Tibial nerve (tissue), 4 donors: ENCODE measurements around the gene LIN9. TPM values are rescaled to one million over a fixed set of nuclear protein-coding genes. Genes with fewer than 3 reads are reported as not detected.

Source experiments
- DNase-seq, 2 donors: peaks; one replicate each; pipeline ENCODE4 v3.0.0-alpha.2; 2019; ENCODE audit warnings: low spot score in 2 of 2
- H3K27ac ChIP-seq, 4 donors: fragments of 200-600 bp; sonication (generic) in 3 of 4; one replicate each; pipeline ENCODE4 v1.5.1; 2017 to 2019; ENCODE audit warnings: mild to moderate bottlenecking in 1 of 4
- H3K27me3 ChIP-seq, 2 donors: fragments of 200-600 bp; sonication (generic) in 1 of 2; one replicate each; pipeline versions ENCODE4 v1.5.1 to v1.6.0; 2017 to 2019
- H3K36me3 ChIP-seq, 3 donors: fragments of 200-600 bp; sonication (generic); one replicate each; pipeline ENCODE4 v1.5.1; 2018 to 2019
- H3K4me1 ChIP-seq, 4 donors: fragments of 200-600 bp; sonication (generic) in 3 of 4; one replicate each; pipeline ENCODE4 v1.5.1; 2017 to 2019
- H3K4me3 ChIP-seq, 4 donors: fragments of 200-600 bp; sonication (generic) in 3 of 4; one replicate each; pipeline ENCODE4 v1.5.1; 2017 to 2019; ENCODE audit warnings: mild to moderate bottlenecking in 1 of 4, moderate library complexity in 1 of 4
- H3K9me3 ChIP-seq, 4 donors: fragments of 200-600 bp; sonication (generic) in 3 of 4; one replicate each; pipeline ENCODE4 v1.5.1; 2017 to 2019
- CTCF ChIP-seq, 5 experiments: fragments of 200-600 bp in 3 of 5; fragments of 450-650 bp in 2 of 5; sonication (generic) in 3 of 5; IDR thresholded peaks; one replicate each; pipeline ENCODE4 v1.5.1; 2016 to 2019; ENCODE audit warnings: antibody characterized with exemption in 5 of 5, mild to moderate bottlenecking in 3 of 5, moderate library complexity in 2 of 5
- EP300 ChIP-seq, 2 donors: sonication (generic); formaldehyde crosslinking; IDR thresholded peaks; one replicate each; pipeline ENCODE4 v1.6.1; 2017; ENCODE audit warnings: antibody characterized with exemption in 2 of 2, mild to moderate bottlenecking in 1 of 2
- POLR2A ChIP-seq, 2 donors: fragments of 450-650 bp; IDR thresholded peaks; one replicate each; pipeline ENCODE4 v1.6.1; 2017; ENCODE audit warnings: antibody characterized with exemption in 2 of 2, mild to moderate bottlenecking in 2 of 2, moderate library complexity in 2 of 2
- WGBS, 2 donors: methylation state at CpG; one replicate each; pipeline ENCODE4 v1.1.5; 2018; 5-methylcytosine and 5-hydroxymethylcytosine counted together
- total RNA-seq, 4 donors: library from RNA; depleted of rRNA; stranded (reverse); fragments of >200 nt; gene quantifications; one replicate each; pipeline ENCODE4 v1.1.0, GENCODE V29; 2016

Gene LIN9
- total RNA-seq, 4 donors from 2014 or later = 1.3 to 2.4 (median 2.2) TPM

- Histone ChIP-seq H3K4me3 (no peak overlapping the region), H3K36me3 (no peaks in the 10 kb centered on the region), H3K27ac (no peak overlapping the region), H3K9me3 (no peaks in the 10 kb centered on the region), H3K27me3 (peaks cover 0 to 29% of the 10 kb centered on the region in 2 donors), H3K4me1 (peaks cover 0 to 13% (median 2%) of the 10 kb centered on the region in 4 donors)
- no peak for DNase-seq
- TF ChIP-seq CTCF (IDR thresholded peaks at IDR 0.05) (no peak), EP300 (IDR thresholded peaks at IDR 0.05) (no peak), POLR2A (IDR thresholded peaks at IDR 0.05) (no peak)
- WGBS, 2 donors = 39 to 45% methylated on average over 11 of the region's 11 CpGs
These were observed 88.3 kb downstream of the LIN9 start for GRCh38 chr1:226220473-226221189.

DNA sequence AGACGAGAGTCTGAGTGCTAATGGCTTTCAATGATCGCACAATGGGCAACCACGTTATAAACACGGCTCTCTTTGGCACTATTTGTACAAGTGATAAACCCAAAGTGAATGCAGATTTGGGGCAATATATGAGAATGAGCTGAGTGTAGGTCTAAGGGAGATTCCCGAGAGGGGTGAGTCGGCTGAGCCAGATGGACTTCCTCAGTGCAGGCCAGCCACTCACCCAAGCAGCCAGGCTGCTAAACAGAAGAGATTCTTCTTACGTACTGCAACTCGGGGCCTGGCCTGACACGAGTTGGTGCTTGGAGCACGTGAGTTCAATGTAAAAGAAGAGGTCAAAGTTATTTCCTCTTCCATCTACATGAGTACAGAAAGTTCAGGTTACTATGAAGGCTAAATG is 91.7 kb downstream of the LIN9 start:
- Histone ChIP-seq H3K27me3 (no peaks in the 10 kb centered on the region), H3K4me1 (no peaks in the 10 kb centered on the region), H3K27ac (no peak overlapping the region), H3K9me3 (no peaks in the 10 kb centered on the region), H3K4me3 (no peak overlapping the region), H3K36me3 (no peaks in the 10 kb centered on the region)
- DNase-seq = no peak
- TF ChIP-seq POLR2A (IDR thresholded peaks at IDR 0.05) = no peak
- no peak for TF ChIP-seq EP300 (IDR thresholded peaks at IDR 0.05)
- TF ChIP-seq CTCF (IDR thresholded peaks at IDR 0.05) = no peak
- WGBS, 2 donors = 62 to 74% methylated on average over 10 of the region's 10 CpGs

DNA sequence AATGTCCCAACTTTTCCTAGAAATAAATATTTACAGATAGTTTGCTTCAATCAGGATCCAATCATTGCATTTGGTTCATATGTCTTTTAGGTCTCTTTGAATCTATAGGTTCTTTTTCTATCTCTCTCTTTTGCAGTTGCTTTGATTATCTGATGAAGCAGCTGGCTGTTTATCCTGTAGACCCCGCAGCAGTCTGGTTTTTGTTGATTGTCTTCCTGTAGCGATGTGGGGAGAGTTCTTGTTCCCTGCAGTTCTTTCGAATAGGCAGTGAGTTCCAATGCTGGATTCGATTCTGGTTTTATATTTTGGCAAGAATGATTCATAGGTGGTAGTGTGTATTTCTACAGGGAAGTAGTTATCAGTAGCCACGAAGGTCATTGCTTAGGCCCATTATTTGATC is 92.9 kb downstream of the LIN9 start:
- no peaks in the 10 kb centered on the region for H3K36me3 ChIP-seq
- 53 to 59% methylated on average over 5 of the region's 5 CpGs for WGBS, 2 donors
- TF ChIP-seq CTCF (IDR thresholded peaks at IDR 0.05) (no peak), POLR2A (IDR thresholded peaks at IDR 0.05) (no peak), EP300 (IDR thresholded peaks at IDR 0.05) (no peak)
- no peak overlapping the region for H3K4me3 ChIP-seq
- H3K4me1 ChIP-seq = no peaks in the 10 kb centered on the region
- H3K9me3 ChIP-seq = no peaks in the 10 kb centered on the region
- no peaks in the 10 kb centered on the region for H3K27me3 ChIP-seq
- DNase-seq = no peak
- H3K27ac ChIP-seq = no peak overlapping the region

GRCh38 chr1:226215239-226215638 is 93.7 kb downstream of the LIN9 start:
- Histone ChIP-seq H3K27ac (no peak overlapping the region), H3K27me3 (no peaks in the 10 kb centered on the region), H3K9me3 (no peaks in the 10 kb centered on the region), H3K36me3 (no peaks in the 10 kb centered on the region), H3K4me3 (no peak overlapping the region), H3K4me1 (no peaks in the 10 kb centered on the region)
- WGBS, 2 donors = 60 to 68% methylated on average over 5 of the region's 5 CpGs
- DNase-seq = no peak
- TF ChIP-seq POLR2A (IDR thresholded peaks at IDR 0.05) (no peak), EP300 (IDR thresholded peaks at IDR 0.05) (no peak), CTCF (IDR thresholded peaks at IDR 0.05) (no peak)

- TF ChIP-seq CTCF (IDR thresholded peaks at IDR 0.05) (no peak), EP300 (IDR thresholded peaks at IDR 0.05) (no peak), POLR2A (IDR thresholded peaks at IDR 0.05) (no peak)
- Histone ChIP-seq H3K4me1 (no peaks in the 10 kb centered on the region), H3K9me3 (no peaks in the 10 kb centered on the region), H3K27ac (no peak overlapping the region), H3K36me3 (no peaks in the 10 kb centered on the region), H3K4me3 (no peak overlapping the region), H3K27me3 (no peaks in the 10 kb centered on the region)
- no peak for DNase-seq
- 84 to 86% methylated on average over 7 to 8 of the region's 8 CpGs for WGBS, 2 donors
These were observed 96.4 kb downstream of the LIN9 start for GRCh38 chr1:226212545-226212944.
